ENCODE data around the gene STX4.
A peak's percentile ranks its signal among the peaks of the same experiment; 100 is the strongest.

STX4 gene

DNA sequence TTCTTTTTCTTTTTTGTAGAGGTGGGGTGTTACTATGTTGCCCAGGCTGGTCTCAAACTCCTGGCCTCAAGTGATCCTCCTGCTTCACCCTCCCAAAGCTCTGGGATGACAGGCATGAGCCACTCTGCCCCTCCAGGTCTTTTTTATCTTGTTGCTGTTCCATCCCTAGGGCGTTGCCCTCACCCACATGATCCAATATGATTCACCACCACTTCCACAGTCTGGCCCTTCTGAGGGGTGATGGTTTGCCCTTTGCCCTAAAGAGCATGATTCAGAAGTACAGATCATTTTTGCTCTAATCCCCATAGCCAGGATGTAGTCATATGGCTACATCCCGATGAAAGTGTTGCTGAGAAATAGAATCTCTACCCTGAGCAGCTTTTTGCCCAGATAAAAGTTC, 18.8 kb downstream of the STX4 start:
- DNase-seq (ENCODE audit: insufficient read length, low spot score), result peak; percentile 91

GRCh38 chr16:31055613-31056012, 22.3 kb downstream of the STX4 start:
- FAIRE-seq, result no peak
- DNase-seq (ENCODE audit: insufficient read length, low spot score), result no peak
- TF ChIP-seq POLR2A (IDR thresholded peaks at IDR 0.05; ENCODE audit: low read depth, low read length), result no peak

More for the DNA sequence above, 18.8 kb downstream of the STX4 start:
- FAIRE-seq, result peak; percentile 93
- TF ChIP-seq POLR2A (IDR thresholded peaks at IDR 0.05; ENCODE audit: low read depth, low read length), result no peak

GRCh38 chr16:31061126-31061812, 27.9 kb downstream of the STX4 start:
- FAIRE-seq (no peak), DNase-seq (ENCODE audit: insufficient read length, low spot score) (no peak)
- TF ChIP-seq POLR2A (IDR thresholded peaks at IDR 0.05; ENCODE audit: low read depth, low read length), result no peak

DNA sequence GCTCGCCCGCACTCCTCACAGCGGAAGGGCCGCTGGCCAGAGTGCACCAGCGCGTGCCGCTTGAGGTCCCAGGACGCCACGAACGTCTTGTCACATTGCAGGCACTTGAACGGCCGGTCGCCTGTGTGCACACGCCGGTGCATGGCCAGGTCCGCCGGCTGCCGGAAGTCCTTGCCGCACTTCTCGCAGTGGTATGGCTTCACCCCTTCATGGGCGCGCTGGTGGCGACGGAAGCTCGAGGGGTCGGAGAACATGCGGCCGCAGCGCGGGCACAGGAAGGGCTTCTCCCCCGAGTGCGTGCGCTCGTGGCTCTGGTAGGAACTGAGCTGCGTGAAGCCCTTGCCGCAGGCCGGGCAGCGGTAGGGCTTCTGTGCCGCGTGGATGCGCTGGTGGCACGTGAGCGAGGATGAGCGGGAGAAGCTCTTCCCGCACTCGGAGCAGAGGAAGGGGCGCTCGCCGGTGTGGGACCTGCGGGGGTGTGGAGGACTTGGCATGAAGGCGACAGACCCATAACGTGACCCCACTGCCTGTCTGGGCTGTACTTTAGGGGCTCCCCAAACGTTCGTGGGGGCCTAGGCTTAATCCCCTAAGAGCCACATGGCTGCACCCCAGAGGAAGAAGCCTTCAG, 28.6 kb downstream of the STX4 start:
- TF ChIP-seq POLR2A (IDR thresholded peaks at IDR 0.05; ENCODE audit: low read depth, low read length), result no peak
- DNase-seq (ENCODE audit: insufficient read length, low spot score), result no peak
- FAIRE-seq, result no peak

- TF ChIP-seq POLR2A (IDR thresholded peaks at IDR 0.05; ENCODE audit: low read depth, low read length), result no peak
- DNase-seq (ENCODE audit: insufficient read length, low spot score), result no peak
- no peak for FAIRE-seq
These were observed 30.1 kb downstream of the STX4 start for GRCh38 chr16:31063495-31063842.

- FAIRE-seq, result no peak
- no peak for DNase-seq (ENCODE audit: insufficient read length, low spot score)
These were observed 30.7 kb downstream of the STX4 start for GRCh38 chr16:31063843-31064611.

DNA sequence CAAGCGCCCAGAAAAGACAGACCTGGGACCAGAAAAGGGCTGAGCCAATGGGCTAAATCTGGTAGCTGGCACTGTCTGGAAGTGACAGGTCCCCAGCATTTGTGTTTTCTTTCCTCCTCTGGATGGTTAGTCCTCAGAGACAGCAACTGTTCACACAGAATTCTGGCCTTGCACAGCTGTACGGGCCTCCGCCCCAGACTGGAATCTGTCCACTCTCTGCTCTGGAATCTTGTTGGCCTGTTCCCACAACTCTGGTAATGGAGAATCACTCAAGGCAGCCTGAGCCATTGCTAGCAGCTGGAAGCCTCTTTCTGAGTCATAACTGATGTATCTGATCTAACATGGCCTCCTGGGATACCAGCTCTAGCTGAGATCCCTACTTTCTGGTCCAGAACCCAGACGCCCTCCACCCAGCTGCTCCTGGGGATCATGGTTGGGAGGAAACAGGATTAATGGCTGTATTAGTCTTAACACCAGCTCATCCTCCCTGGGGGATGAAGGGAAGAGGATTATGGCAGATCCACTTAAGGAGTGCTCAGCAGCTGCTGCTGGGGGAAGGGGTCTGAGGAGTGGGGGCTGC, 31.6 kb downstream of the STX4 start:
- no peak for TF ChIP-seq POLR2A (IDR thresholded peaks at IDR 0.05; ENCODE audit: low read depth, low read length)
- FAIRE-seq (peak; percentile 78), DNase-seq (ENCODE audit: insufficient read length, low spot score) (peak; percentile 94)

More at GRCh38 chr16:31063843-31064611, 30.7 kb downstream of the STX4 start:
- no peak for TF ChIP-seq POLR2A (IDR thresholded peaks at IDR 0.05; ENCODE audit: low read depth, low read length)

- FAIRE-seq (no peak), DNase-seq (ENCODE audit: insufficient read length, low spot score) (no peak)
- TF ChIP-seq POLR2A (IDR thresholded peaks at IDR 0.05; ENCODE audit: low read depth, low read length), result no peak
These were observed 34.0 kb downstream of the STX4 start for GRCh38 chr16:31067342-31067741.

- no peak for TF ChIP-seq POLR2A (IDR thresholded peaks at IDR 0.05; ENCODE audit: low read depth, low read length)
- no peak for FAIRE-seq
- no peak for DNase-seq (ENCODE audit: insufficient read length, low spot score)
These were observed 38.5 kb downstream of the STX4 start for GRCh38 chr16:31071861-31072260.

- FAIRE-seq (no peak), DNase-seq (ENCODE audit: insufficient read length, low spot score) (no peak)
- TF ChIP-seq POLR2A (IDR thresholded peaks at IDR 0.05; ENCODE audit: low read depth, low read length), result no peak; the same call in 1 of the 2 replicates
These were observed 39.3 kb downstream of the STX4 start for GRCh38 chr16:31072540-31073141.

GRCh38 chr16:31073142-31073969, 40.0 kb downstream of the STX4 start:
- TF ChIP-seq POLR2A (IDR thresholded peaks at IDR 0.05; ENCODE audit: low read depth, low read length), result peak; percentile 43
- FAIRE-seq, result no peak

GRCh38 chr16:31073970-31074813, 40.8 kb downstream of the STX4 start, which contains the start of the genes ZNF646 and ZNF668:
Gene ZNF646 (plus strand): TSS chr16:31074422. CDS start chr16:31076325, 1,903 bp downstream.
Gene ZNF668 (minus strand): TSS chr16:31074240. CDS start chr16:31064459, 9,781 bp downstream.
- peak; percentile 95 for DNase-seq (ENCODE audit: insufficient read length, low spot score)
- peak; percentile 70 for FAIRE-seq
- TF ChIP-seq POLR2A (IDR thresholded peaks at IDR 0.05; ENCODE audit: low read depth, low read length), result peak; percentile 33; the same call in 1 of the 2 replicates

More at GRCh38 chr16:31073142-31073969, 40.0 kb downstream of the STX4 start:
- DNase-seq (ENCODE audit: insufficient read length, low spot score), result peak; percentile 88
